ENCODE measurements around the gene ACY1.
"Not testable (repeated sequence)": the region's sequence is repeated elsewhere in the genome, so short reads cannot be mapped to it uniquely, and the experiment has no call there.

Gene ACY1

GRCh38 chr3:52026041-52026440, 42.7 kb downstream of the ACY1 start:
- no peak for DNase-seq

DNA sequence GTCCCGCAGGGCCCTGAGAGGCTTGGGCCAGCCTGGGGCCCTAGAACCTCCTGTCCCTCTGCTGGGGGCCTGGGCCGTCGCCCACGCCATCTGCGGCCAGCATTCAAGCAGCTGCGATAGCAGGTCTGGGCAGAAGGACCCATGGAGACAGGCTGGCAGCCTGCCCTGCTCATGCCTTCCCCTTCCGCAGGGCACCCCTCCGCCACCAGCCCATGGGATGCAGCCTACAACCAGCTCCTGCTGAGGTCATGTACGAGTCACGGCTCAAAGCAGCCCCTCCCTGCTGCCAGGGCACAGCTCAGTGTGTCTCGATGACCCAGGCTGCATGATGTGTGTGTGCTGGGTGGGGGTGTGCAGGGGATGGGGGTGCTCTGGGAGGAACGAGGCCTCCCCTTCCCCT, 45.2 kb downstream of the ACY1 start:
- DNase-seq = no peak

DNA sequence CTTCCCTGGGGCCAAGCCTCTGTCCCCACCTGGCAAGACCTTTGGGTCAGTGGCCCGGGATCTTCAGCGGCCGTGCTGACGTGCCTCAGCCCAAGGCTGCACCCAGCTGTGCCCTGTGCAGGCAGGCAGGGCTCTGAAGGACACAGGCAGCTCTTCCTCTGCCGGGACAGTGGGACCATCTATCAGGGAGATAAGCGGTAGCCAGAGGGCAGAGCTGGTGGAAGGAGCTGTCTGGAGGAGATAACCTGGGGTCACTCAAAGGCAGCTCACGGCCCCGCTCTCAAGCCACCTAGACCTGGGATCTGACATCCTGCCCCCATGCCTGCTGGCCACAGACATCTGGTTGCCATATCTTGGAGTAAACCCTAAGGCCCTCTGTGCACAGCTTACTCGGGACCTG, 45.7 kb downstream of the ACY1 start:
- no peak for DNase-seq

- DNase-seq = no peak
Observed at GRCh38 chr3:52029535-52029934, 46.2 kb downstream of the ACY1 start.

DNA sequence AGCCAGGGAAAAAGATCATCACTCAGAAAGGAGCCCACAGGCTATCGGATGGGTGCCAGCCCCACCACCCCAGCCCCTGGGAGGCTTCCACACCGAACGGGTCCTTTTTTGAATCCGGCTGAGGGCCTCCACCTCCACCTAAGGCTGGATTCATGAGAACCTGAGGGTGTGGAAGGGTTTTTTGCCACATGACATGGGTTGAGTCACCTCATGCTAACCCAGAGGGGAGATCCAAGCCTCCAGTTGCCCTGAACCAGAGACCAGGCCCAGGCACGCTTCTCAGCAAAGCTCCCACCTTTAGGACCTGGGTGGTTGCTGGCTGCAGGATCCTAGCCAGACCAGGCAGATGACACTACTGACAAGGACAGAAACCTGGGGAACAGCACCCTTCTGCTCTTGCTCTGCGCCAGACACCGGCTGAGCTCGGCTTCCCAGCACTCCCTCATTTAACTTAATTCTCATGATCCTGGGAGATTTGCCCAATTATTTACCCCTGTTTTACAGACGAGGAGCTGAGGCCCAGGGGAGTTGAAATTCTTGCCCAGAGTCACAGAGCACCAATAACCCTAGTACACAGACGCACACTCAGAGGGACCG, 47.5 kb downstream of the ACY1 start:
- DNase-seq = no peak

GRCh38 chr3:52031896-52032295, 48.6 kb downstream of the ACY1 start:
- DNase-seq = no peak

GRCh38 chr3:52032702-52033408, 49.5 kb downstream of the ACY1 start:
- no peak for DNase-seq

GRCh38 chr3:52033748-52034147, 50.4 kb downstream of the ACY1 start:
- DNase-seq = not testable (repeated sequence)

- DNase-seq = no peak
Observed at GRCh38 chr3:52034212-52034611, 50.9 kb downstream of the ACY1 start.

- no peak for DNase-seq
Observed at GRCh38 chr3:52034651-52035050, 51.3 kb downstream of the ACY1 start.

DNA sequence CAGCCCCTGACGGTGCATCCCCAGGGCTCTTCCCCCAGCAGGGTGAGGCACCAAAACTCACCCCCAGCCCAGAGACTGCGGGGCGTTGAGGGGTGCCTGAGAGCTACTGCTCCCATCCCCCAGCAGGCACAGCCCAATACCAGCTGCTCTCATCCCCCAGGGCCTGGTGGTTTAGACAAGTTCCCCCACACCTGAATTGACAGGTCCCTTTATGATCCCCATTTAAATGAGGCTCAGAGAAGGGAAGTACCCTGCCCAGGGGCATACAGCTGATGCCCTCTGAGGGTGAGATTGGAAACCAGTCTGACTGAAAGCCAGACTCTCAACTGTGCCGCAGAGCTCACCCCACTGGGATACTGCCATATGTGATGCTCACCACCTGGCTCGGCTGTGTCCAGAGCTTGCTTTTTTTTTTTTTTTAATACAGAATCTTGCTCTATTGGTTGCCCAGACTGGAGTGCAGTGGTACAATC, 52.9 kb downstream of the ACY1 start:
- no peak for DNase-seq

GRCh38 chr3:52036829-52037228, 53.5 kb downstream of the ACY1 start:
- DNase-seq = peak in 1 of 5 experiments; percentile 26

DNA sequence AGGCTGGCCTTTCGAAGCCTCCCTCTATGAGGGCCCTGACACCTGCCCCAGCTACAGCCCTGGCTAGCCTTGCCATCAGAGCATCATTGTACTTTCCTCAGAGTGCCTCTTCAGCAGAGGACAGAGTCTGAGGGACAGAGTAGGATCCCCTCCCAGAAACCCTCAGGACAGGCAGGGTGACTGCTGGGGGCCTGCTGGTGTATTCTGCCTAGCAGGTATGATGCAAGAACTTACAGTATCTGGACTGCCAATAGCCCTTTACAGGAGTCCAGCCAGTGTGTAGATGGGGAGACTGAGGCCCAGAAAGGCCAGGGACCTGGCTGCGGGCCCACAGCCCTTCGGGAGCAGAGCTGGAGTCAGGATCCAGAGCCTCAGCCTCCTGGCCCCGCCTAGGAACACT, 54.0 kb downstream of the ACY1 start:
- DNase-seq = no peak

- DNase-seq = no peak
Observed at GRCh38 chr3:52038227-52038626, 54.9 kb downstream of the ACY1 start.

All from T-helper 2 cell (primary cell).